T-helper 1 cell treated with Interleukin-12 subunit alpha and Interleukin-12 subunit beta and Interleukin-4 antibody, amounts not matched to agents 30 μg/mL and 1 μg/mL, for 36 hours (primary cell): ENCODE results near the gene FAM47E.
"Not testable (repeated sequence)": the region's sequence is repeated elsewhere in the genome, so short reads cannot be mapped to it uniquely, and the experiment has no call there.

Source experiments
- H3K27ac Mint-ChIP-seq: one replicate; pipeline ENCODE4 v1.8.0; 2021; ENCODE audit warnings: mild to moderate bottlenecking, mixed read lengths
- H3K27me3 Mint-ChIP-seq: one replicate; pipeline ENCODE4 v1.8.0; 2021; ENCODE audit warnings: low read depth, mixed read lengths
- H3K36me3 Mint-ChIP-seq: one replicate; pipeline ENCODE4 v1.8.0; 2021; ENCODE audit warnings: low read depth, mixed read lengths
- H3K4me1 Mint-ChIP-seq: one replicate; pipeline ENCODE4 v1.8.0; 2021; ENCODE audit warnings: low read depth, mixed read lengths
- H3K4me3 Mint-ChIP-seq: one replicate; pipeline ENCODE4 v1.8.0; 2021; ENCODE audit warnings: mild to moderate bottlenecking, moderate library complexity, mixed read lengths
- H3K9me3 Mint-ChIP-seq: one replicate; pipeline ENCODE4 v1.8.0; 2021; ENCODE audit warnings: mixed read lengths

The FAM47E gene

GRCh38 chr4:76270244-76271175 lies 19.0 kb downstream of the FAM47E start:
- Mint-ChIP-seq H3K4me3 (no peak overlapping the region), H3K4me1 (no peaks in the 10 kb centered on the region), H3K9me3 (no peaks in the 10 kb centered on the region), H3K36me3 (no peaks in the 10 kb centered on the region), H3K27me3 (peaks cover 38% of the 10 kb centered on the region), H3K27ac (no peak overlapping the region)

- H3K4me1 Mint-ChIP-seq, result no peaks in the 10 kb centered on the region
- no peaks in the 10 kb centered on the region for H3K9me3 Mint-ChIP-seq
- peaks cover 38% of the 10 kb centered on the region for H3K27me3 Mint-ChIP-seq
- H3K36me3 Mint-ChIP-seq, result no peaks in the 10 kb centered on the region
- H3K27ac Mint-ChIP-seq, result no peak overlapping the region
- no peak overlapping the region for H3K4me3 Mint-ChIP-seq
Measured at GRCh38 chr4:76271248-76271647, 19.7 kb downstream of the FAM47E start.

GRCh38 chr4:76272073-76272472 lies 20.6 kb downstream of the FAM47E start:
- Mint-ChIP-seq H3K4me1 (no peaks in the 10 kb centered on the region), H3K27me3 (peaks cover 45% of the 10 kb centered on the region), H3K27ac (no peak overlapping the region), H3K36me3 (no peaks in the 10 kb centered on the region), H3K4me3 (no peak overlapping the region), H3K9me3 (no peaks in the 10 kb centered on the region)

GRCh38 chr4:76272582-76272981 lies 21.1 kb downstream of the FAM47E start:
- Mint-ChIP-seq H3K9me3 (no peaks in the 10 kb centered on the region), H3K4me3 (no peak overlapping the region), H3K4me1 (no peaks in the 10 kb centered on the region), H3K36me3 (no peaks in the 10 kb centered on the region), H3K27ac (no peak overlapping the region), H3K27me3 (peaks cover 45% of the 10 kb centered on the region)

- Mint-ChIP-seq H3K36me3 (no peaks in the 10 kb centered on the region), H3K4me1 (no peaks in the 10 kb centered on the region), H3K9me3 (no peaks in the 10 kb centered on the region), H3K4me3 (no peak overlapping the region), H3K27me3 (peaks cover 45% of the 10 kb centered on the region), H3K27ac (no peak overlapping the region)
Measured at GRCh38 chr4:76272999-76273398, 21.5 kb downstream of the FAM47E start.

GRCh38 chr4:76275486-76276124 lies 24.1 kb downstream of the FAM47E start:
- H3K27ac Mint-ChIP-seq, result no peak overlapping the region
- H3K9me3 Mint-ChIP-seq, result no peaks in the 10 kb centered on the region
- no peaks in the 10 kb centered on the region for H3K36me3 Mint-ChIP-seq
- H3K4me1 Mint-ChIP-seq, result no peaks in the 10 kb centered on the region
- peaks cover 38% of the 10 kb centered on the region for H3K27me3 Mint-ChIP-seq
- H3K4me3 Mint-ChIP-seq, result no peak overlapping the region

- Mint-ChIP-seq H3K4me1 (no peaks in the 10 kb centered on the region), H3K4me3 (no peak overlapping the region), H3K9me3 (no peaks in the 10 kb centered on the region), H3K27me3 (peaks cover 32% of the 10 kb centered on the region), H3K27ac (no peak overlapping the region), H3K36me3 (no peaks in the 10 kb centered on the region)
Measured at GRCh38 chr4:76276813-76277212, 25.3 kb downstream of the FAM47E start.

- no peaks in the 10 kb centered on the region for H3K4me1 Mint-ChIP-seq
- H3K27me3 Mint-ChIP-seq, result peaks cover 32% of the 10 kb centered on the region
- no peaks in the 10 kb centered on the region for H3K36me3 Mint-ChIP-seq
- no peak overlapping the region for H3K27ac Mint-ChIP-seq
- H3K4me3 Mint-ChIP-seq, result no peak overlapping the region
- H3K9me3 Mint-ChIP-seq, result no peaks in the 10 kb centered on the region
Measured at GRCh38 chr4:76277667-76278066, 26.1 kb downstream of the FAM47E start.

- H3K27me3 Mint-ChIP-seq, result peaks cover 27% of the 10 kb centered on the region
- no peaks in the 10 kb centered on the region for H3K4me1 Mint-ChIP-seq
- H3K9me3 Mint-ChIP-seq, result no peaks in the 10 kb centered on the region
- no peaks in the 10 kb centered on the region for H3K36me3 Mint-ChIP-seq
- no peak overlapping the region for H3K27ac Mint-ChIP-seq
- H3K4me3 Mint-ChIP-seq, result no peak overlapping the region
Measured at GRCh38 chr4:76278583-76278982, 27.1 kb downstream of the FAM47E start.

GRCh38 chr4:76279462-76279861 lies 27.9 kb downstream of the FAM47E start:
- Mint-ChIP-seq H3K4me3 (no peak overlapping the region), H3K36me3 (no peaks in the 10 kb centered on the region), H3K27me3 (peaks cover 25% of the 10 kb centered on the region), H3K4me1 (no peaks in the 10 kb centered on the region), H3K9me3 (no peaks in the 10 kb centered on the region), H3K27ac (no peak overlapping the region)

GRCh38 chr4:76280488-76281441 lies 29.2 kb downstream of the FAM47E start:
- peaks cover 26% of the 10 kb centered on the region for H3K27me3 Mint-ChIP-seq
- H3K9me3 Mint-ChIP-seq, result peaks cover under 1% of the 10 kb centered on the region
- no peaks in the 10 kb centered on the region for H3K36me3 Mint-ChIP-seq
- H3K4me1 Mint-ChIP-seq, result no peaks in the 10 kb centered on the region
- no peak overlapping the region for H3K4me3 Mint-ChIP-seq
- H3K27ac Mint-ChIP-seq, result no peak overlapping the region

GRCh38 chr4:76281594-76281993 lies 30.1 kb downstream of the FAM47E start:
- H3K4me3 Mint-ChIP-seq, H3K27ac Mint-ChIP-seq, H3K9me3 Mint-ChIP-seq, H3K4me1 Mint-ChIP-seq, H3K36me3 Mint-ChIP-seq: not testable (repeated sequence)
- H3K27me3 Mint-ChIP-seq, result peaks cover 33% of the 10 kb centered on the region

- no peak overlapping the region for H3K4me3 Mint-ChIP-seq
- no peaks in the 10 kb centered on the region for H3K36me3 Mint-ChIP-seq
- H3K27ac Mint-ChIP-seq, result no peak overlapping the region
- peaks cover 43% of the 10 kb centered on the region for H3K27me3 Mint-ChIP-seq
- no peaks in the 10 kb centered on the region for H3K4me1 Mint-ChIP-seq
- H3K9me3 Mint-ChIP-seq, result peaks cover 12% of the 10 kb centered on the region
Measured at GRCh38 chr4:76282941-76283689, 31.6 kb downstream of the FAM47E start.

- Mint-ChIP-seq H3K27ac (no peak overlapping the region), H3K36me3 (no peaks in the 10 kb centered on the region), H3K4me1 (no peaks in the 10 kb centered on the region), H3K27me3 (peaks cover 43% of the 10 kb centered on the region), H3K4me3 (no peak overlapping the region), H3K9me3 (peaks cover 12% of the 10 kb centered on the region)
Measured at GRCh38 chr4:76283900-76284299, 32.4 kb downstream of the FAM47E start.
